ENCODE results near the gene ITGB2. TPM values are rescaled to one million over a fixed set of nuclear protein-coding genes. Genes with fewer than 3 reads are reported as not detected.
"Not testable (repeated sequence)": the region's sequence is repeated elsewhere in the genome, so short reads cannot be mapped to it uniquely, and the experiment has no call there.

ITGB2 gene
- total RNA-seq, 1 donor from 2014 or later: 370 TPM

DNA sequence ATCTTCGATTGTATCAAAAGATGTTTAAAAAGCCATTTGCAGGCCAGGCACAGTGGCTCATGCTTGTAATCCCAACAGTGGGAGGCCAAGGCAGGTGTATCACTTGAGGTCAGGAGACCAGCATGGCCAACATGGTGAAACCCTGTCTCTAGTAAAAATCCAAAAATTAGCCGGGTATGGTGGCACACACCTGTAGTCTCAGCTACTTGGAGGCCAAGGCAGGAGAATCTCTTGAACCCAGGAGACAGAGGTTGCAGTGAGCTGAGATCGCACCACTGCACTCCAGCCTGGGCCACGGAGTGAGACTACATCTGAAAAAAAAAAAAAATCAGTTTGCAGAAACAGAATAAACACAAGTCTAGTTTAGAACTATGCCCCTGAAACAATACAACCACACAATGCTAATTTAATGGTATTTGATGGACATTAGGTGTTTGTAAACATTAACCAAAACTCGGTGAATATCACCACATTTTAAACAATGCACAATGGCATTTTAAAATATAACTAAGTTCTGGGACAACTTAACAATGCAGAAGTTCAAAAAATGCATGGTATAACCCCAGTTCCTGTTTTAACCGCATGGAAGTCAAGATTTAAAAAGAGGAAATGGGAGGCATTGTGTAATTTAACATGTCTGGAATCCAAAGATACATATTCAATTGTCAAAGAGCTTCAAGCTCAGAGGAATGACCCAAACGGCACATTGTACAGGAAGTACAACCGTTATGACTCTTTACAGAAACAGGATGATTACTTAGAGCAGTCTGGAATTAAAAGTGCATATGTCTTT lies 40.1 kb downstream of the ITGB2 start:
- Histone ChIP-seq H3K4me1 (peaks cover 33% of the 10 kb centered on the region), H3K9me3 (no peaks in the 10 kb centered on the region), H3K27me3 (no peaks in the 10 kb centered on the region), H3K4me3 (no peak overlapping the region), H3K36me3 (no peaks in the 10 kb centered on the region), H3K27ac (peak overlapping the region; percentile 73)
- ATAC-seq (peak; percentile 64), DNase-seq (no peak)
- TF ChIP-seq, protein P1, sequence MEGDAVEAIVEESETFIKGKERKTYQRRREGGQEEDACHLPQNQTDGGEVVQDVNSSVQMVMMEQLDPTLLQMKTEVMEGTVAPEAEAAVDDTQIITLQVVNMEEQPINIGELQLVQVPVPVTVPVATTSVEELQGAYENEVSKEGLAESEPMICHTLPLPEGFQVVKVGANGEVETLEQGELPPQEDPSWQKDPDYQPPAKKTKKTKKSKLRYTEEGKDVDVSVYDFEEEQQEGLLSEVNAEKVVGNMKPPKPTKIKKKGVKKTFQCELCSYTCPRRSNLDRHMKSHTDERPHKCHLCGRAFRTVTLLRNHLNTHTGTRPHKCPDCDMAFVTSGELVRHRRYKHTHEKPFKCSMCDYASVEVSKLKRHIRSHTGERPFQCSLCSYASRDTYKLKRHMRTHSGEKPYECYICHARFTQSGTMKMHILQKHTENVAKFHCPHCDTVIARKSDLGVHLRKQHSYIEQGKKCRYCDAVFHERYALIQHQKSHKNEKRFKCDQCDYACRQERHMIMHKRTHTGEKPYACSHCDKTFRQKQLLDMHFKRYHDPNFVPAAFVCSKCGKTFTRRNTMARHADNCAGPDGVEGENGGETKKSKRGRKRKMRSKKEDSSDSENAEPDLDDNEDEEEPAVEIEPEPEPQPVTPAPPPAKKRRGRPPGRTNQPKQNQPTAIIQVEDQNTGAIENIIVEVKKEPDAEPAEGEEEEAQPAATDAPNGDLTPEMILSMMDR (IDR thresholded peaks at IDR 0.05): no peak
- intact Hi-C loops (cut with DNase I): no loop called here

DNA sequence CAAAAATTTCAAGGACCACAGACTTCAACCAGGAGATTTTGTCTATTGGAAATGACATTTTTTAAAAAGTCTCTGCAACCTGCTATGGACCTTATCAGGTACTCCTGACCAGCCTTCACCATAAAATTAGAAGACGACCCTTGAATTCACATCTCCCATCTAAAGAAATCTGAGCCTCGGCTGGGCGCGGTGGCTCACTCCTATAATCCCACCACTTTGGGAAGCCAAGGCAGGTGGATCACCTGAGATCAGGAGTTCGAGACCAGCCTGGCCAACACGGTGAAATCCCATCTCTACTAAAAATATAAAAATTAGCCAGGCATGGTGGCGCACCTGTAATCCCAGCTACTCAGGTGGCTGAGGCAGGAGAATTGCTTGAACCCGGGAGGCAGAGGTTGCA lies 41.5 kb downstream of the ITGB2 start:
- ATAC-seq; intact Hi-C loops (cut with DNase I): not testable (repeated sequence)
- peaks cover 34% of the 10 kb centered on the region for H3K4me1 ChIP-seq

DNA sequence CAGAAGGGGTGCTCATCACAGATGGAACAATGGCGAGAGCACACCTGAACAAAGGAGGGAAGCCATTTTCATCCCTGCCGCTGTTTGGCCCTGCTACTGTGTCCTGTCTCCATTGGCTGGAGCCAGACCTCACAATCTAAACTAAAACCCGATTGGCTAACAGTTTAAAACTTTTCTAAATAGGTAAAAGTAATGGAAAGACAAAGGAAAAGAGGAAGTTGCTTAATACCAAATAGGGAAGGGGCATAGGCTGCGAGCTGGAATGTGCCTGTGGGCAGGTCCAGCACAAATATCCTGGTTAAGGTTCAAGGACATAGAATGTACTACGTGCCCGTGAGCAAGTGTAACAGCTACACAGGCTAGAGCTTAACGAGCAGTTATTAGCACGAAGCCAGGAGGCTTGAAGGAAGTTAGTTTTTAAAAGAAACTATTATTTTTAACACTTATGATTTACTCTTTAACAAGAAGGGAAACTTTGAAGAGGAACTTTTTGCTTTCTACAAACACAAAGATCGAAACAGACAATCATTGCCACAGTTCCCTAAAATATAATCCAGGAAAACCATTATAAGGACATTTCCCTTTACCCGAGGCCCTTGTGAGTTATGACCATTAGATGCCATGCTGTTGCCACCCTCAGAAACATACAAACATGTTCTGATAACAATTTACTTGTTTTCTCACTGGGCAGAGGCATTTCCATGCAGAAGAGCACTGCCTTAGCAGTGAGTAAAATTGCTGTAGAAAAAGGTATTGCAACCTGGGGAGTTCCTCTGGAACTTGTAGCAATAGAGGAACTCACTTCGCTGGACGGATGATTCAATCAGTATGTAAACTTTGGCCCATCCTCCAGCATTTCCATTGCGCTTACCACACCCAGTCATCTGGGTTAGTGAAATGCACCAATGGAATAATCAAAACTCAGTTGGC lies 42.4 kb downstream of the ITGB2 start:
- no peaks in the 10 kb centered on the region for H3K27me3 ChIP-seq
- no peaks in the 10 kb centered on the region for H3K9me3 ChIP-seq
- H3K4me1 ChIP-seq: peaks cover 34% of the 10 kb centered on the region
- no peak overlapping the region for H3K4me3 ChIP-seq
- no peaks in the 10 kb centered on the region for H3K36me3 ChIP-seq
- TF ChIP-seq, protein P1 (IDR thresholded peaks at IDR 0.05): no peak
- peak; percentile 1 for ATAC-seq
- DNase-seq: peak; percentile 46
- intact Hi-C loops (cut with DNase I): no loop called here
- peak overlapping the region; percentile 45 for H3K27ac ChIP-seq

More for the DNA sequence above, 41.5 kb downstream of the ITGB2 start:
- not testable (repeated sequence) for H3K4me3 ChIP-seq, H3K27ac ChIP-seq, H3K9me3 ChIP-seq, H3K36me3 ChIP-seq, H3K27me3 ChIP-seq
- peak; percentile 25 for DNase-seq

DNA sequence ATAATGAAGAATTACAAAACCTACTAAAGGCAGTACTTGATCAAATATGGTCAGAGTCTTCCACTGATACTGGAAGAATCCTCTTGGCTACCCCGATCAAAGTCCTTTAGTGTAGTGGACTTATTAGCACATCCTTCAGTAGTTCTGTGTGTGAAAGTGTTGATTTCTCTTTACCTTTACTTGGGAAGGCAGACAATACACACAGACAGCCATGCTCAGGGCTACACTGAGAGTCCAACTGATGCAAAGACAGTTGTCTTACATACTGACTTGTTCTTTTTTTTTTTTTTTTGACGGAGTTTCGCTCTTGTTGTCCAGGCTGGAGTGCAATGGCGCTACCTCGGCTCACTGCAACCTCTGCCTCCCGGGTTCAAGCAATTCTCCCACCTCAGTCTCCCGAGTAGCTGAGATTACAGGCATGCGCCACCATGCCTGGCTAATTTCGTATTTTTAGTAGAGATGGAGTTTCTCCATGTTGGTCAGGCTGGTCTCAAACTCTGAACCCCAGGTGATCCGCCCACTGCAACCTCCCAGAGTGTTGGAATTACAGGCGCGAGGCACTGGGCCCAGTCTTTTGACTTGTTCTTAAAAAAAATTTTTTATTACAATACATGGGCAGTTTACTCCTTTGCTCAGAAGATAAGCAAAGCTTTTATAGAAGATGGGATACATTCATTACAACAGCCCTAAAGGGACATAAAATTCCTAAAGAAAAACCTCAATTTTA lies 43.7 kb downstream of the ITGB2 start:
- H3K4me1 ChIP-seq: peaks cover 35% of the 10 kb centered on the region
- no peak for ATAC-seq
- no peak overlapping the region for H3K4me3 ChIP-seq
- H3K9me3 ChIP-seq: no peaks in the 10 kb centered on the region
- H3K36me3 ChIP-seq: no peaks in the 10 kb centered on the region
- H3K27me3 ChIP-seq: no peaks in the 10 kb centered on the region
- DNase-seq: peak; percentile 23
- TF ChIP-seq, protein P1 (IDR thresholded peaks at IDR 0.05): no peak
- intact Hi-C loops (cut with DNase I): no loop called here
- H3K27ac ChIP-seq: no peak overlapping the region

DNA sequence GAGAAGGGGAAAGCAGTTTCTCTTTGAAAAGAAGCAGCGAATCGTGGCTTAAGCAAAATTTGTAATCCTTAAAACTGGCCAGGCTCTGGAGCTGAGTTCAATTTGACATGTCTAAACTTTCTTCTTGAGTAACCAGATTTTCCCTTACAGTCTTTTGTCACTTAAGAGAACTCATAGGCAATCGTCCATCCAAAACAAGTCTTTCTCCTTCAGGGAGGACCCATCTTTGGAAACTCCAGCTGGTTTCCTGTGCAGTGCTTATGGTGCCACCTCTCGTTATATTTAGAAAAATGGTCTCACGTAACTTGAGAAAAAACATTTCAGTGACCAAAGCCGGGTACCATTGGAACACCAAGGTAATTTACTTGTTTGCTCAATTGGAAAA lies 45.4 kb downstream of the ITGB2 start:
- DNase-seq: no peak
- intact Hi-C loops (cut with DNase I): no loop called here
- no peaks in the 10 kb centered on the region for H3K36me3 ChIP-seq
- no peaks in the 10 kb centered on the region for H3K27me3 ChIP-seq
- peak overlapping the region; percentile 97 for H3K27ac ChIP-seq
- peaks cover 36% of the 10 kb centered on the region for H3K4me1 ChIP-seq
- TF ChIP-seq, protein P1 (IDR thresholded peaks at IDR 0.05): no peak
- peak overlapping the region; percentile 76 for H3K4me3 ChIP-seq
- no peak for ATAC-seq
- no peaks in the 10 kb centered on the region for H3K9me3 ChIP-seq
